Upper lobe of left lung (tissue), 4 donors: ENCODE data around the gene STK33.

ENCODE experiments used
- POLR2A ChIP-seq, 4 donors: fragments of 450-650 bp; IDR thresholded peaks; one replicate each; pipeline ENCODE4 v1.5.1; 2016 to 2017; ENCODE audit warnings: antibody characterized with exemption in 4 of 4, mild to moderate bottlenecking in 2 of 4
- POLR2AphosphoS5 ChIP-seq, 2 donors: sonication (generic); formaldehyde crosslinking; IDR thresholded peaks; one replicate each; pipeline ENCODE4 v1.5.1; 2017; ENCODE audit warnings: antibody characterized with exemption in 2 of 2

DNA sequence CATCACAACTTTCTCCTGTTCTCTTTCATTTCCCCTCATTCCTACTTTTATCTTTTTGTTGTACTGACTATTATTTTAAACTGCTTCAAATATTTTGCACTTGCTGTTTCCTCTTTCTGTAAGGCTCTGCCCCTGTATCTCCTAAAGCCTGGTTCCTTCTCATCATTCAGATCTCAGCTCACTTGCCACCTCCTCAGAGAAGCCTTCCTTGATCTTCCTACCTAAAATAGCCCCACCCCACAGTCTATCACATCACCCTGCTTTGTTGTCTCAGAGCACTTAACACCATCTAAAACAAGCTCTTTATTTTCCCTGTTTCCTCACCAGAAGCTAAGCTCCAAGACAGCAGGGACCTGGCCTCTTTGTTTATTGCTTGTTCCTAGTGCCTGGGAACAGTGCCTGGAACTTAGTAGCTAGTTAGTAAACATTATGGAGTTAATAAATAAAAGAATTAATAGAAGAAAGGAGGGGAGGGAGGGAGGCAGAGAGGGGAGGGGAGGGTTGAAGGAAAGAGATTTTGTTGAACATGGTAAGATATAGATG is 2.5 kb upstream of the STK33 start:
- TF ChIP-seq POLR2AphosphoS5 (IDR thresholded peaks at IDR 0.05) (no peak), POLR2A (IDR thresholded peaks at IDR 0.05) (no peak)
